ENCODE data around the gene CNOT4.

- no peak for TF ChIP-seq CTCF (conservative IDR thresholded peaks at IDR 0.05 in 1 of 2, IDR thresholded peaks at IDR 0.05 in 1 of 2; ENCODE audit: low read depth in 1 of 2, low read length in 2 of 2)
- no peak for TF ChIP-seq EZH2 (IDR thresholded peaks at IDR 0.05; ENCODE audit: low read length, missing control alignments)
Measured at GRCh38 chr7:135523146-135523545, 13.2 kb upstream of the CNOT4 start.

Data from fibroblast of lung (primary cell).